Activated CD8-positive, alpha-beta memory T cell treated with anti-CD3 and anti-CD28 coated beads, Interleukin-2, amount 50 U/mL, for 1 hour (primary cell): ENCODE measurements around the gene AMOTL1.
"Not testable (repeated sequence)": the region's sequence is repeated elsewhere in the genome, so short reads cannot be mapped to it uniquely, and the experiment has no call there.

Source experiments
- DNase-seq: peaks from one replicate; pipeline ENCODE4 v3.0.0-alpha.2; 2020; ENCODE audit errors: extremely low read depth

AMOTL1 gene

GRCh38 chr11:94770563-94771120, 2.5 kb downstream of the AMOTL1 start:
- no peak for DNase-seq

- DNase-seq: no peak
Observed at GRCh38 chr11:94771390-94771789, 3.2 kb downstream of the AMOTL1 start.

DNA sequence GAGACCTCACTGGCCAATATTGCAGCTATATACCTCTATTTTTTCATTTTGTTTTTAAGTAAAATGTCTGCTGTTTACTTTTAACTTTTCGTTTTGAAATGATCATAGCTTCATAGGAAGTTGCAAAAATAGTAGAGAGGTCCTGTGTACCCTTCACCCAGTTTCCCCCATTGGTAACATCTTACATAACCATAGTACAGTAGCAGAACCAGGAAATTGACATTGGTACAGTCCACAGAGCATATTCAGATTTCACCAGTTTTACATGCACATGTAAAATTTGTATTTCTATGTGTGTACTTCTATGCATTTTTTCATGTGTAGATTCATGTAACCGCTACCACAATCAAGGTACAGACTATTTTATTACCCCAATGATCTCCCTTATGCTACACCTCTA, 3.8 kb downstream of the AMOTL1 start:
- no peak for DNase-seq

DNA sequence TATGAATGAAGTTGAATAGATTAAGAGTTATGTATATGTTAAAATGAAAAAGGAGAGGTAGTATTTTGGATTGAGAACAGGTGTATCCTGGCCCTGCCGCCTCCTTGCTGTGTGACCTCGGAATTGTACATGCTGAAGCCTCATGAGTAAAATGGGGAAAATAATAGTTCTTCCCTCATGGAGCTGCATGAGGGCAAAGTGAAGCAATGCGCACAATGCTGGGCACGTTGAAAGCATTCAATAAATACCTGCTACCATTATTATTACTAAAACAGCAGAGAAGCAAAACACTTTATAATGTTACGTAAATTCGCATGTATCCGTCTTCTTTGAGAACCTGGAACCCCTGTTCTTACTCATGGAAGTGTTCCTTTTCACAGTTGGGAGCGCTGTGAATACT, 5.7 kb downstream of the AMOTL1 start:
- DNase-seq: no peak

- no peak for DNase-seq
Observed at GRCh38 chr11:94774345-94774744, 6.2 kb downstream of the AMOTL1 start.

GRCh38 chr11:94775567-94776327, 7.6 kb downstream of the AMOTL1 start:
- DNase-seq: no peak

- no peak for DNase-seq
Observed at GRCh38 chr11:94776351-94777321, 8.5 kb downstream of the AMOTL1 start.

- DNase-seq: no peak
Observed at GRCh38 chr11:94780432-94780831, 12.3 kb downstream of the AMOTL1 start.

GRCh38 chr11:94781837-94782236, 13.7 kb downstream of the AMOTL1 start:
- DNase-seq: no peak

DNA sequence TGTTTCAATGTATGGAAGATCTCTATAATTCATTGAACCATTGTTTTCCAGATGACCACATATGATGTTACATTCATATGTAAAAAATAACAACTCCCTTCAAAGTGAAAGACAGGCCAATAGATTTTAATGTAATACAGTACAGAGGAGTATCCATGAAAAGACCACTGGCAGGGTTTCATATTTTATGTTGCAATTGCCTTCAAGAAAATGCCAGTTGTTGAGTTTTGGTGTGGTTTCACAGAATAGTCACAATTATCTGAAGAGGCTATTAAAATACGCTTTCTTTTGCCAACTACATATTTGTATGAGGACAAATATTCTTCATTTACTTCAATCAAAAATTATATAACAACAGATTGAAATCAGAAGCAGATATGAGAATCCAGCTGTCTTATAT, 14.3 kb downstream of the AMOTL1 start:
- no peak for DNase-seq

- no peak for DNase-seq
Observed at GRCh38 chr11:94784884-94785283, 16.7 kb downstream of the AMOTL1 start.

- no peak for DNase-seq
Observed at GRCh38 chr11:94785509-94785908, 17.4 kb downstream of the AMOTL1 start.

GRCh38 chr11:94786264-94787126, 18.3 kb downstream of the AMOTL1 start:
- DNase-seq: no peak

DNA sequence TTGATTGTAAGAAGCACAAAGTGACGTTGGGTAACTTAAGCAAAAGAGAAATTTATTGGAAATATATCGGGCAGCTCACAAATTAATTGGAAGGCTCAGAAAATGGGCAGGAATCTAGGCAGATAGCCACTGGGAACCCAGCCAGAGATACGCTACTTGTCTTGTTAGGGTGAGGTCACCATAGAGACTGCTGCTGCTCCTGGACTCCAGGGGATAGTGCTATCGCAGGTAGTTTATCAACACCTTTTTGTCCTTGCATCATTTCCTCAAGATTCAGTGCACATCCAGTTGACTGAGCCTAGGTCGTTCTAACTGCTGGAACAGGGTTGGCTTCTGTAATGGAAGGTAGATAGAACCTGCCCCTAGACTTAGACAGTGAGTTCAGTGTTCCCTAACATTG, 19.6 kb downstream of the AMOTL1 start:
- no peak for DNase-seq

DNA sequence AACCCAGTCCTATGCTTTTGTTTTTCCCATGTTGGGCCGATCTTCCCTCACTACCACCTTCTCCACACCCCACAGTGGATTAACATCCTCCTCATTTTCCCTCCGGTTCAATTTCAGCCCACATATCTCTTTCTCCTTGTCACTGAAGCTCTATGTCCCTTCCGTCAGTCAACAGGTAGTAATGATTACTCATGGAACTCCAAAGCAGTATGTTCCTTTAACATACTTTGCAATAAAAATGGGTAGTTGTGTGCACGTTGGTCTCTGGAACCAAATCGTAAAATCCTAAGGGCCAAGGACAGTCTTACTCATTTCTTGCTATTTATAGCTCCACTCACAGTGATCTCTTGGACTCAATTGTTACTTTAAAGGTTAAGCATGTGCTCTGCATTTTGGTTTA, 20.2 kb downstream of the AMOTL1 start:
- no peak for DNase-seq

DNA sequence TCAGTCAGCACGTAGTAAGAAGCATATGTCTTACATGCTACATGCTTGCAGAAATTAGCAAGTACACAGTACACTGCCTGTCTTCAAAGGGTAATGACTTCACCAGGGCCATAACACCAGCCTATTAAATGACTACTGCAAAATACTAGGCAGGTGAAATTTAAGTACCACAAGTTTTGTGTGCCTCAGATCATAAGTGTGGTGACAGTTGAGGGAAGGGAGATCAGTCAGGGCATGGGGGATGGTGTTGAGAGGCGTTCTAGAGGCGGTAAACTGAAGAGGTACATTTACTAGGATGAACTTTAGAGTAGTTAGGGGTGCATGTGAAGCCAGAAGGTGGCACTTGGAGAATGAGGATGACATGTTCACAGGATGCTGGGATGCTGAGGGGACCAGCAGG, 22.0 kb downstream of the AMOTL1 start:
- DNase-seq: no peak

- DNase-seq: no peak
Observed at GRCh38 chr11:94790661-94791180, 22.6 kb downstream of the AMOTL1 start.

DNA sequence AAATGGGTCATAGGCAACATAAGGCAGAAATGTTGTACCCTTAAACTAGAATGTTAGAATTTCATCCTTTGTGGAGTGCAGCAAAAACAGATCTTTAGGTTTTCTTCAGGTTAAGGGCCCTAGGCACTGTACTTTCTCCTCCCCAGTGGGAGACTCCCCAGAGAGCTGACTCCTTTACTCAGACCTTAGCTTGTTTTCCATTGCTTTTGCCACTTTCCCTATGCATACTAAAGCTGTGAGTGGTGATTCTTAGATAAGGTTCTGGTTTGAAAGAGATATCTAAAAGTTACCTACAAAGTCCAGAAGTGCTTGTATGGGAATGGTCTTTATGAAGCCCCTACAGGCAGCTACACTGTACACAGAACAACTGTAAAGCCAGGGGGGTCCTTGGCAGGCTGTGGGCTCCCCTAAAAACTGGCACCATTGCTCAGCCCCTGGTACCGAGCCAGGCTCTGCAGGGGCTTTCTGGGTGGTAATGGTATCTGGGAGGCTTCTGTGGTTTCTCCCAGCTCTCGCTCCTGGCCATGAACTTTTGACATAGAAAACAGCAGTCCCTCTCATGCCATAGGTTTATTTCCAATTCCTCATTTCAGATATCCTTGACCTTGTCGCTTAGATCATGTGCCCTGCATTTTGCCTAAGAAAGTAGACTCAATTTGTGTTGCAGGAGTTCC, 23.2 kb downstream of the AMOTL1 start:
- DNase-seq: no peak

- DNase-seq: not testable (repeated sequence)
Observed at GRCh38 chr11:94791942-94792341, 23.8 kb downstream of the AMOTL1 start.

- DNase-seq: no peak
Observed at GRCh38 chr11:94792451-94792850, 24.3 kb downstream of the AMOTL1 start.

DNA sequence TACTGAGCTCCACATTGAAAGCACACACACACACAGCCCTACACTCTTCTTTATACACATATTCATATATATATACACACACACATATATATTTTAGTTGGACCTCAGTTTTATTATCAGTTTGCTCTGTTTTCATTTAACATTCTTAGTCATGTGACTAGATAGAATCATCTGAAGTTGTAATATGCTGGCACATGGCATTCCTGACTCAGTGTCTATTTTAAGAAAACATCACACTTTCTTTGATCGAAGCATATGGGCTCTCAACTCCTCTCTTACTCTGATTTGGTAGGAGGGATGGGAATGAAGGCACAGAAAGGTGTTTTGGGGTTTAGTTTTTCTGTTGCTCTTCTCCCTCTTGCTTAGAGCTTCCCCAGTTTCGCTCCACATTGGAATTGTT, 24.8 kb downstream of the AMOTL1 start:
- no peak for DNase-seq
